ENCODE measurements around the gene FBXL15.

FBXL15 gene

GRCh38 chr10:102398172-102399020 is 22.2 kb upstream of the FBXL15 start:
- DNase-seq: no peak

- DNase-seq: peak; percentile 54 to 86
These were observed 21.2 kb upstream of the FBXL15 start for GRCh38 chr10:102399217-102400021.

- no peak for DNase-seq
These were observed 20.6 kb upstream of the FBXL15 start for GRCh38 chr10:102400076-102400475.

GRCh38 chr10:102400598-102401341 is 19.9 kb upstream of the FBXL15 start:
- DNase-seq: no peak

- no peak for DNase-seq
These were observed 19.3 kb upstream of the FBXL15 start for GRCh38 chr10:102401342-102401654.

GRCh38 chr10:102401735-102402511 is 18.7 kb upstream of the FBXL15 start:
- no peak for DNase-seq

GRCh38 chr10:102402512-102402896 is 18.1 kb upstream of the FBXL15 start:
- DNase-seq: no peak

GRCh38 chr10:102403115-102403514 is 17.5 kb upstream of the FBXL15 start:
- no peak for DNase-seq

GRCh38 chr10:102404361-102405107 is 16.1 kb upstream of the FBXL15 start:
- DNase-seq: no peak

GRCh38 chr10:102405108-102405571 is 15.5 kb upstream of the FBXL15 start:
- no peak for DNase-seq

GRCh38 chr10:102405632-102406031 is 15.0 kb upstream of the FBXL15 start:
- DNase-seq: no peak

GRCh38 chr10:102406815-102407214 is 13.8 kb upstream of the FBXL15 start:
- no peak for DNase-seq

GRCh38 chr10:102407425-102408130 is 13.1 kb upstream of the FBXL15 start:
- DNase-seq: no peak

GRCh38 chr10:102408131-102408727 is 12.4 kb upstream of the FBXL15 start:
- DNase-seq: no peak

GRCh38 chr10:102408728-102409603 is 11.7 kb upstream of the FBXL15 start:
- DNase-seq: peak in 1 of 2 experiments; percentile 35

GRCh38 chr10:102409604-102410428 is 10.8 kb upstream of the FBXL15 start:
- peak in 1 of 2 experiments; percentile 22 for DNase-seq

- DNase-seq: no peak
These were observed 10.1 kb upstream of the FBXL15 start for GRCh38 chr10:102410429-102411073.
